Pancreas (tissue), 10 donors: ENCODE results near the gene CHGA. TPM values are rescaled to one million over a fixed set of nuclear protein-coding genes. Genes with fewer than 3 reads are reported as not detected.

Experiments
- ATAC-seq, 4 donors: fragments of 200-7000 bp; cut with Tn5 transposase; one replicate each; pipeline versions ENCODE4 v1.8.0 to v1.9.1; 2020; ENCODE audit warnings: mild to moderate bottlenecking in 4 of 4, moderate library complexity in 4 of 4
- DNase-seq, 6 donors: peaks; one replicate each; pipeline ENCODE4 v3.0.0-alpha.2; 2020
- FAIRE-seq: peaks from 2 replicates; lab custom pipeline; 2012; peaks lifted over from hg19 to GRCh38; lab: Jason Lieb, UNC
- H3K27ac ChIP-seq, 4 donors: fragments of 200-600 bp; sonication (generic); 1 replicate in 3 of 4; 2 replicates in 1 of 4; pipeline versions ENCODE4 v1.5.0 to v1.8.0; 2020
- H3K27me3 ChIP-seq, 4 donors: fragments of 200-600 bp; one replicate each; pipeline ENCODE4 v1.8.0; 2021
- H3K36me3 ChIP-seq, 3 donors: fragments of 200-600 bp; sonication (generic) in 1 of 3; one replicate each; pipeline versions ENCODE4 v1.5.0 to v1.8.0; 2020 to 2021
- H3K4me1 ChIP-seq, 3 donors: fragments of 200-600 bp; one replicate each; pipeline ENCODE4 v1.8.0; 2021
- H3K4me3 ChIP-seq, 4 donors: fragments of 200-600 bp; sonication (generic) in 2 of 4; one replicate each; pipeline versions ENCODE4 v1.5.0 to v1.8.0; 2020 to 2021
- H3K9me3 ChIP-seq, 4 donors: fragments of 200-600 bp; one replicate each; pipeline ENCODE4 v1.8.0; 2021
- CTCF ChIP-seq, 4 donors: fragments of 200-600 bp; sonication (generic) in 3 of 4; IDR thresholded peaks; one replicate each; pipeline versions ENCODE4 v1.5.0 to v1.8.0; 2021; ENCODE audit warnings: antibody characterized with exemption in 4 of 4
- WGBS, 2 donors: extraction: QIAGEN DNeasy Blood & Tissue Kit; methylation state at CpG; one replicate each; pipeline ENCODE4 v1.1.7; 2013; 5-methylcytosine and 5-hydroxymethylcytosine counted together
- intact Hi-C, 3 donors: fragments of 100-400 bp; cut with DNase I; formaldehyde crosslinking; loops; one replicate each; pipeline versions ENCODE4 v1.11.1 to v1.14.2; 2022
- polyA plus RNA-seq, 2 donors: library from polyadenylated mRNA; stranded (reverse); fragments of 200-250 nt; gene quantifications; one replicate each; pipeline ENCODE4 v1.2.3, GENCODE V29; 2013
- total RNA-seq, 6 donors: library from RNA; stranded (reverse); fragmentation: NEBNext Ultra II Directional in 4 of 6; extraction: Animal tissue kit (Norgen Biotek cat#: 25700) in 4 of 6; gene quantifications; one replicate each; pipeline versions ENCODE4 v1.2.1 to v1.2.4, GENCODE V29; 2021 to 2023
- donor health status: healthy with polysubstance abuse.
- donor health status: DM: no; HTN: no; CAD: no; lungs with moderate emphysema.
- donor health status: DM: no; HTN: no; CAD: no.
- donor health status: control.
- donor health status: control.
- donor health status: Bipolar disorder and iron deficiency.
- donor health status: DM: yes; HTN: yes; CAD: no.
- donor health status: DM: no; HTN: no; CAD: no.
- donor health status: DM: no; HTN: no; CAD: no.
- donor health status: DM: yes; HTN: yes; CAD: no.

CHGA gene
- total and polyA plus RNA-seq, 8 donors, result 30.3 to 1,505 (median 112) TPM

GRCh38 chr14:92917041-92917940, 5.7 kb upstream of the CHGA start:
- no peak overlapping the region for H3K27ac ChIP-seq
- ATAC-seq (peak in 2 of 4 donors; percentile 57 to 70), DNase-seq (no peak), FAIRE-seq (no peak)
- no peak for TF ChIP-seq CTCF (IDR thresholded peaks at IDR 0.05)
- H3K27me3 ChIP-seq, result no peaks in the 10 kb centered on the region
- H3K9me3 ChIP-seq, result no peaks in the 10 kb centered on the region
- 56 to 66% methylated on average over 14 of the region's 14 CpGs for WGBS, 2 donors
- intact Hi-C loops, result no loop called here
- no peak overlapping the region for H3K4me3 ChIP-seq
- H3K4me1 ChIP-seq, result no peaks in the 10 kb centered on the region
- H3K36me3 ChIP-seq, result no peaks in the 10 kb centered on the region

DNA sequence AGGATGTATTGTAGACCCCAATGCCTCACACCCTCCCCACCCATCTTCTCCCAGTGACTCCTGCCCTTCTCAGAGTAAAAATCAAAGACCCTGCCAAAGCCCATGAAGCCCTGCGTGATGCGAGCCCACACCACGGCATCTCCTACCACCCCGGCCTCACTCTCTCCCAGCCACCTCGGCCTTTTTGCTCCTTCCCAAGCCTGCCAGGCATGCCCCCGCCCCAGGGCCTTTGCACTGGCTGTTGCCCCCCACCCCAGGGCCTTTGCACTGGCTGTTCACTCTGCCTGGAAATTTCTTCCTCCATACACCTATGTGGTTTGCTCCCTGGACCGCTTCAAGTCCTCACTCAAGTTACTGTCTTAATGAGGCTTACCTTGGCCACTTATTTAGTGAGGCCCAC, 5.0 kb upstream of the CHGA start:
- DNase-seq (no peak), ATAC-seq (no peak), FAIRE-seq (no peak)
- Histone ChIP-seq H3K4me1 (no peaks in the 10 kb centered on the region), H3K27me3 (peaks cover 0 to 6% (median 0%) of the 10 kb centered on the region in 4 donors), H3K9me3 (no peaks in the 10 kb centered on the region), H3K4me3 (no peak overlapping the region), H3K36me3 (no peaks in the 10 kb centered on the region), H3K27ac (no peak overlapping the region)
- TF ChIP-seq CTCF (IDR thresholded peaks at IDR 0.05), result no peak
- intact Hi-C loops, result no loop called here
- WGBS, 2 donors, result 85 to 86% methylated on average over 7 of the region's 7 CpGs

DNA sequence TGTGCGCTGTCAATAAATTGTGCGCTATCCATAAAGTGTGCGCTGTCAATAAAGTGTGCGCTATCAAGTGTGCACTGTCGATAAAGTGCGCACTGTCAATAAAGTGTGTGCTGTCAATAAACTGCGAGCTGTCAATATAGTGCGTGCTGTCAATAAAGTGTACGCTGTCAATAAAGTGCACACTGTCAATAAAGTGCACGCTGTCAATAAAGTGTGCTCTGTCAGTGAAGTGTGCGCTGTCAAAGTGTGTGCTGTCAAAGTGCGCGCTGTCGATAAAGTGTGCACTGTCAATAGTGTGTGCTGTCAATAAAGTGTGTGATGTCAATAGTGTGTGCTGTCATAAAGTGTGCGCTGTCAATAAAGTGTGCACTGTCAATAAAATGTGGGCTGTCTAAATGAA, 2.9 kb upstream of the CHGA start:
- FAIRE-seq (no peak), DNase-seq (no peak), ATAC-seq (no peak)
- no peak for TF ChIP-seq CTCF (IDR thresholded peaks at IDR 0.05)
- intact Hi-C loops, result no loop called here
- Histone ChIP-seq H3K27ac (no peak overlapping the region), H3K4me1 (no peaks in the 10 kb centered on the region), H3K4me3 (no peak overlapping the region), H3K27me3 (peaks cover 0 to 6% (median 0%) of the 10 kb centered on the region in 4 donors), H3K36me3 (no peaks in the 10 kb centered on the region), H3K9me3 (no peaks in the 10 kb centered on the region)
- WGBS, 2 donors, result 94 to 96% methylated on average over 15 of the region's 15 CpGs

DNA sequence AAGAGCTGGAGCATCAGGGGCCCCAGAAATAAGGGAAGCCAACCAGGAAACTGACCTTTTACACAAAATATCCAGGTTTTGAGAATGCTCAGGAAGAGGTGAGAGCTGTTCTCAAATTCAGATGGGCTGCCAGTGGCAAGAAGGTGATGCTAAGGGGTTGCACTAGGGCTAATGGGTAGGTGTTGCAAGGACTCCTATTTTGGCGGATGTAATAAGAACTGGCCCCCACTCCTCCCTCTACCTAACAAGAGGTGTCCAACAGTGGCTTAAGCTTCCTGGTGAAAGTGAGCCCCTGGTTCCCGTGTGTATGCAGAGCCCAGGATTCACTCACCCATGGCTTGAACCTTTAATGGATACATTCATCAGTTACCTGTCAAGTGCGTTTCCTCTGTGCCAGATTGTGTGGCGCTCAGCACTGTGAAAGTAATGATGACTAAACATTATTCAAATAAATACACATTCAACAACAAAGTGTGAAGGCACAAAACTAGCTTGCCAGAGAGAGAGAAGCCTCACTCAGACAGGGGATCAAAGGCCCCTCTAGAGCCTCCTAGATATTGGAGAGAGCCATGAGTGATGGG, 705 bp upstream of the CHGA start:
- no peak for TF ChIP-seq CTCF (IDR thresholded peaks at IDR 0.05)
- Histone ChIP-seq H3K9me3 (no peaks in the 10 kb centered on the region), H3K27me3 (peaks cover 0 to 6% (median 0%) of the 10 kb centered on the region in 4 donors), H3K27ac (no peak overlapping the region), H3K36me3 (no peaks in the 10 kb centered on the region), H3K4me3 (peak overlapping the region in 1 of 4 donors; percentile 39), H3K4me1 (no peaks in the 10 kb centered on the region)
- FAIRE-seq, result no peak
- no peak for DNase-seq
- WGBS, 2 donors, result 30 to 35% methylated on average over 4 of the region's 4 CpGs
- peak in 2 of 4 donors; percentile 63 to 74 for ATAC-seq
- intact Hi-C loops, result no loop called here

GRCh38 chr14:92923744-92924103, 774 bp downstream of the CHGA start:
- no peaks in the 10 kb centered on the region for H3K36me3 ChIP-seq

More at GRCh38 chr14:92923744-92924103, 774 bp downstream of the CHGA start:
- DNase-seq, result no peak
- WGBS, 2 donors, result 50 to 59% methylated on average over 7 to 8 of the region's 8 CpGs
- no peak overlapping the region for H3K27ac ChIP-seq
- ATAC-seq, result no peak
- H3K9me3 ChIP-seq, result no peaks in the 10 kb centered on the region
- intact Hi-C loops, result no loop called here
- no peak for TF ChIP-seq CTCF (IDR thresholded peaks at IDR 0.05)
- no peaks in the 10 kb centered on the region for H3K4me1 ChIP-seq
- no peak for FAIRE-seq
- peak overlapping the region in 1 of 4 donors; percentile 39 for H3K4me3 ChIP-seq
- peaks cover 0 to 6% (median 0%) of the 10 kb centered on the region in 4 donors for H3K27me3 ChIP-seq
